ENCODE data around the gene HOMEZ. TPM values are rescaled to one million over a fixed set of nuclear protein-coding genes. Genes with fewer than 3 reads are reported as not detected.

HOMEZ gene
- total and polyA plus RNA-seq, 2 experiments from 2014 or later: 5.3 to 7.9 TPM

DNA sequence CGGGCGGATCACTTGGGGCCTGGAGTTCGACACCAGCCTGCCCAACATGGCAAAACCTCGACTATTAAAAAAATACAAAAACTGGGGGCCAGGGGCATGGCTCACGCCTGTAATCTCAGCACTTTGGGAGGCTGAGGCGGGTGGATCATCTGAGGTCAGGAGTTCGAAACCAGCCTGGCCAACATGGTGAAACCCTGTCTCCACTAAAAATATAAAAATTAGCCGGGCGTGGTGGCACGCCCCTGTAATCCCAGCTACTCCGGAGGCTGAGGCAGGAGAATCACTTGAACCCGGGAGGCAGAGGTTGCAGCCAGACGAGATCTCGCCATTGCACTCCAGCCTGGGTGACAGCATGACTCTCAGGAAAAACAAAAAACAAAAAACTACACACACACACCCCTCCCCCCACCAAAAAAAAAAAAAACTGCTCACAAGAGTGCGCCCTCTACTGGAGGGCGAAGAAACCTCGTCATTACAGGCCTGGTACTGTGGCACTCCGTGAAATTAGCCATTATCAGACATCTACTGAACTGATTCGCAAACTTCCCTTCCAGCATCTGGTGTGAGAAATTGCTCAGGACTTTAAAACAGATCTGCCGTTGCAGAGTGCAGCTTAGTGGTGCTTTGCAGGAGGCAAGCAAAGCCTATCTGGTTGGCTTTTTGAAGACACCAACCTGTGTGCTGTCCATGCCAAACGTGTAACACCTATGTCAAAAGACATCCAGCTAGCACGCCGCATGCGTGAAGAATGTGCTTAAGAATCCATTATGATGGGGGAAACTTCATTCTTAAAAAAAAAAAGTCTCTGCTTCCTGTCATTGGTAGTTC lies 9.0 kb upstream of the HOMEZ start:
- H3K27ac ChIP-seq (ENCODE audit: low read depth): no peak overlapping the region
- H3K4me1 Mint-ChIP-seq: peaks cover 16% of the 10 kb centered on the region
- H3K4me2 ChIP-seq: no peak overlapping the region
- H3K4me3 Mint-ChIP-seq: no peak overlapping the region; the same call in 2 of the 3 replicates
- ATAC-seq (peak; percentile 74), DNase-seq (ENCODE audit: low spot score) (peak; percentile 75)
- peaks cover 11% of the 10 kb centered on the region; the same call in 1 of the 2 replicates for H3K4me1 ChIP-seq (ENCODE audit: insufficient read depth)
- H3K9me3 Mint-ChIP-seq: no peaks in the 10 kb centered on the region
- no peaks in the 10 kb centered on the region for H3K36me3 Mint-ChIP-seq (ENCODE audit: low read depth)
- no peak overlapping the region for H2AFZ ChIP-seq
- H3K9me2 ChIP-seq (ENCODE audit: insufficient read depth): no peaks in the 10 kb centered on the region
- H3K4me3 ChIP-seq: no peak overlapping the region
- H3K27me3 ChIP-seq (ENCODE audit: insufficient read depth): peaks cover 99% of the 10 kb centered on the region
- peaks cover 5% of the 10 kb centered on the region; the same call in 1 of the 2 replicates for H3F3A ChIP-seq (replicated peaks; ENCODE audit: low read depth)
- peaks cover 94% of the 10 kb centered on the region for H3K27me3 Mint-ChIP-seq (ENCODE audit: insufficient read depth, low read depth, poor library complexity)
- H3K36me3 ChIP-seq (ENCODE audit: insufficient read depth): no peaks in the 10 kb centered on the region
- TF ChIP-seq STAT1 (IDR thresholded peaks at IDR 0.05; ENCODE audit: unreplicated experiment) (no peak), CREB1 (CRISPR knock-in tag; IDR thresholded peaks at IDR 0.05; ENCODE audit: low read depth) (0 out of 2 replicates have a peak, but pooled peaks have one; percentile 22), ZNF114 (CRISPR knock-in tag; IDR thresholded peaks at IDR 0.05) (no peak)
- TF ChIP-seq, protein P1, sequence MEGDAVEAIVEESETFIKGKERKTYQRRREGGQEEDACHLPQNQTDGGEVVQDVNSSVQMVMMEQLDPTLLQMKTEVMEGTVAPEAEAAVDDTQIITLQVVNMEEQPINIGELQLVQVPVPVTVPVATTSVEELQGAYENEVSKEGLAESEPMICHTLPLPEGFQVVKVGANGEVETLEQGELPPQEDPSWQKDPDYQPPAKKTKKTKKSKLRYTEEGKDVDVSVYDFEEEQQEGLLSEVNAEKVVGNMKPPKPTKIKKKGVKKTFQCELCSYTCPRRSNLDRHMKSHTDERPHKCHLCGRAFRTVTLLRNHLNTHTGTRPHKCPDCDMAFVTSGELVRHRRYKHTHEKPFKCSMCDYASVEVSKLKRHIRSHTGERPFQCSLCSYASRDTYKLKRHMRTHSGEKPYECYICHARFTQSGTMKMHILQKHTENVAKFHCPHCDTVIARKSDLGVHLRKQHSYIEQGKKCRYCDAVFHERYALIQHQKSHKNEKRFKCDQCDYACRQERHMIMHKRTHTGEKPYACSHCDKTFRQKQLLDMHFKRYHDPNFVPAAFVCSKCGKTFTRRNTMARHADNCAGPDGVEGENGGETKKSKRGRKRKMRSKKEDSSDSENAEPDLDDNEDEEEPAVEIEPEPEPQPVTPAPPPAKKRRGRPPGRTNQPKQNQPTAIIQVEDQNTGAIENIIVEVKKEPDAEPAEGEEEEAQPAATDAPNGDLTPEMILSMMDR (conservative IDR thresholded peaks at IDR 0.05; ENCODE audit: low read depth in 2 of 2): peak; percentile 75 to 87
- no peaks in the 10 kb centered on the region for H3K79me2 ChIP-seq (replicated peaks; ENCODE audit: insufficient read depth)
- H3K27ac Mint-ChIP-seq: no peak overlapping the region
- peaks cover 20% of the 10 kb centered on the region for H4K20me1 ChIP-seq (replicated peaks; ENCODE audit: insufficient read depth)

DNA sequence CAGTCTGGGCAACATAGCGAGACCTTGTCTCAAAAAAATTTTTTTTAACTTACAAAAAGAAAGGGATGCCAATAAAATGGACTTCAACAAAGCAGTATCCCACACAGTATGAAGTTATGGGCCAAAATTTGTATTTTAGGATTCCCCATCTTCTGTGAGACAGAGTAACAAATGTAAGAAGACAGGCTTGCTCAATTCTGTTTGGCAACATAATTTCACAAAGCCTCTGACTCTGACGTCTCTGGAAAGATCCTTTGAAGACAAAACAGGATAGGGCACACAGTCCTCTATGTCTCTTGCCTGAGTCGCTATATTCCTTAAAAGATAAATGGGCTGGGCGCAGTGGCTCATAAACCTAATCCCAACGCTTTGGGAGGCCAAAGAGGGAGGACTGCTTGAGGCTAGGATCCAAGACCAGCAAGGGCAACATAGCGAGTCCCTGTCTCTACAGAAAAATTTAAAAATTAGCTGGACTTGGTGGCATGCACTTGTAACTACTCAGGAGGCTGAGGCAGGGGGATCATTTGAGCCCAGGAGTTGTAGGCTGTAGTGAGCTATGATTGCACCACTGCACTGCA lies 1.1 kb upstream of the HOMEZ start:
- Mint-ChIP-seq H3K4me3 (peak overlapping the region; percentile 91), H3K36me3 (ENCODE audit: low read depth) (no peaks in the 10 kb centered on the region), H3K9me3 (no peaks in the 10 kb centered on the region), H3K27me3 (ENCODE audit: insufficient read depth, low read depth, poor library complexity) (peaks cover 55% of the 10 kb centered on the region), H3K27ac (no peak overlapping the region), H3K4me1 (peaks cover 11% of the 10 kb centered on the region; the same call in 2 of the 3 replicates)
- Histone ChIP-seq H3K79me2 (replicated peaks; ENCODE audit: insufficient read depth) (peaks cover 12% of the 10 kb centered on the region), H3K4me3 (peak overlapping the region; percentile 94), H3K36me3 (ENCODE audit: insufficient read depth) (no peaks in the 10 kb centered on the region), H3K27me3 (ENCODE audit: insufficient read depth) (peaks cover 65% of the 10 kb centered on the region), H3K9me2 (ENCODE audit: insufficient read depth) (no peaks in the 10 kb centered on the region), H3K27ac (ENCODE audit: low read depth) (peak overlapping the region; percentile 82), H2AFZ (no peak overlapping the region; the same call in 1 of the 2 replicates), H3K4me2 (peak overlapping the region; percentile 90), H3K4me1 (ENCODE audit: insufficient read depth) (peaks cover 15% of the 10 kb centered on the region), H3F3A (replicated peaks; ENCODE audit: low read depth) (peaks cover 10% of the 10 kb centered on the region), H4K20me1 (replicated peaks; ENCODE audit: insufficient read depth) (peaks cover 13% of the 10 kb centered on the region; the same call in 1 of the 2 replicates)
- DNase-seq (ENCODE audit: low spot score) (no peak), ATAC-seq (no peak)
- no peak for TF ChIP-seq NANOG (IDR thresholded peaks at IDR 0.05; ENCODE audit: borderline replicate concordance)
- TF ChIP-seq, protein P2, sequence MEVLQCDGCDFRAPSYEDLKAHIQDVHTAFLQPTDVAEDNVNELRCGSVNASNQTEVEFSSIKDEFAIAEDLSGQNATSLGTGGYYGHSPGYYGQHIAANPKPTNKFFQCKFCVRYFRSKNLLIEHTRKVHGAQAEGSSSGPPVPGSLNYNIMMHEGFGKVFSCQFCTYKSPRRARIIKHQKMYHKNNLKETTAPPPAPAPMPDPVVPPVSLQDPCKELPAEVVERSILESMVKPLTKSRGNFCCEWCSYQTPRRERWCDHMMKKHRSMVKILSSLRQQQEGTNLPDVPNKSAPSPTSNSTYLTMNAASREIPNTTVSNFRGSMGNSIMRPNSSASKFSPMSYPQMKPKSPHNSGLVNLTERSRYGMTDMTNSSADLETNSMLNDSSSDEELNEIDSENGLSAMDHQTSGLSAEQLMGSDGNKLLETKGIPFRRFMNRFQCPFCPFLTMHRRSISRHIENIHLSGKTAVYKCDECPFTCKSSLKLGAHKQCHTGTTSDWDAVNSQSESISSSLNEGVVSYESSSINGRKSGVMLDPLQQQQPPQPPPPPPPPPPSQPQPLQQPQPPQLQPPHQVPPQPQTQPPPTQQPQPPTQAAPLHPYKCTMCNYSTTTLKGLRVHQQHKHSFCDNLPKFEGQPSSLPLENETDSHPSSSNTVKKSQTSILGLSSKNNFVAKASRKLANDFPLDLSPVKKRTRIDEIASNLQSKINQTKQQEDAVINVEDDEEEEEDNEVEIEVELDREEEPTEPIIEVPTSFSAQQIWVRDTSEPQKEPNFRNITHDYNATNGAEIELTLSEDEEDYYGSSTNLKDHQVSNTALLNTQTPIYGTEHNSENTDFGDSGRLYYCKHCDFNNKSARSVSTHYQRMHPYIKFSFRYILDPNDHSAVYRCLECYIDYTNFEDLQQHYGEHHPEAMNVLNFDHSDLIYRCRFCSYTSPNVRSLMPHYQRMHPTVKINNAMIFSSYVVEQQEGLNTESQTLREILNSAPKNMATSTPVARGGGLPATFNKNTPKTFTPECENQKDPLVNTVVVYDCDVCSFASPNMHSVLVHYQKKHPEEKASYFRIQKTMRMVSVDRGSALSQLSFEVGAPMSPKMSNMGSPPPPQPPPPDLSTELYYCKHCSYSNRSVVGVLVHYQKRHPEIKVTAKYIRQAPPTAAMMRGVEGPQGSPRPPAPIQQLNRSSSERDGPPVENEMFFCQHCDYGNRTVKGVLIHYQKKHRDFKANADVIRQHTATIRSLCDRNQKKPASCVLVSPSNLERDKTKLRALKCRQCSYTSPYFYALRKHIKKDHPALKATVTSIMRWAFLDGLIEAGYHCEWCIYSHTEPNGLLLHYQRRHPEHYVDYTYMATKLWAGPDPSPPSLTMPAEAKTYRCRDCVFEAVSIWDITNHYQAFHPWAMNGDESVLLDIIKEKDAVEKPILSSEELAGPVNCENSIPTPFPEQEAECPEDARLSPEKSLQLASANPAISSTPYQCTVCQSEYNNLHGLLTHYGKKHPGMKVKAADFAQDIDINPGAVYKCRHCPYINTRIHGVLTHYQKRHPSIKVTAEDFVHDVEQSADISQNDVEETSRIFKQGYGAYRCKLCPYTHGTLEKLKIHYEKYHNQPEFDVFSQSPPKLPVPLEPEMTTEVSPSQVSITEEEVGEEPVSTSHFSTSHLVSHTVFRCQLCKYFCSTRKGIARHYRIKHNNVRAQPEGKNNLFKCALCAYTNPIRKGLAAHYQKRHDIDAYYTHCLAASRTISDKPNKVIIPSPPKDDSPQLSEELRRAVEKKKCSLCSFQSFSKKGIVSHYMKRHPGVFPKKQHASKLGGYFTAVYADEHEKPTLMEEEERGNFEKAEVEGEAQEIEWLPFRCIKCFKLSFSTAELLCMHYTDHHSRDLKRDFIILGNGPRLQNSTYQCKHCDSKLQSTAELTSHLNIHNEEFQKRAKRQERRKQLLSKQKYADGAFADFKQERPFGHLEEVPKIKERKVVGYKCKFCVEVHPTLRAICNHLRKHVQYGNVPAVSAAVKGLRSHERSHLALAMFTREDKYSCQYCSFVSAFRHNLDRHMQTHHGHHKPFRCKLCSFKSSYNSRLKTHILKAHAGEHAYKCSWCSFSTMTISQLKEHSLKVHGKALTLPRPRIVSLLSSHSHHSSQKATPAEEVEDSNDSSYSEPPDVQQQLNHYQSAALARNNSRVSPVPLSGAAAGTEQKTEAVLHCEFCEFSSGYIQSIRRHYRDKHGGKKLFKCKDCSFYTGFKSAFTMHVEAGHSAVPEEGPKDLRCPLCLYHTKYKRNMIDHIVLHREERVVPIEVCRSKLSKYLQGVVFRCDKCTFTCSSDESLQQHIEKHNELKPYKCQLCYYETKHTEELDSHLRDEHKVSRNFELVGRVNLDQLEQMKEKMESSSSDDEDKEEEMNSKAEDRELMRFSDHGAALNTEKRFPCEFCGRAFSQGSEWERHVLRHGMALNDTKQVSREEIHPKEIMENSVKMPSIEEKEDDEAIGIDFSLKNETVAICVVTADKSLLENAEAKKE (CRISPR knock-in tag; IDR thresholded peaks at IDR 0.05): no peak
- TF ChIP-seq JUNB (IDR thresholded peaks at IDR 0.05; ENCODE audit: unreplicated experiment): no peak
- TF ChIP-seq CREB1 (CRISPR knock-in tag; IDR thresholded peaks at IDR 0.05; ENCODE audit: low read depth): no peak
- TF ChIP-seq EZH2 (IDR thresholded peaks at IDR 0.05; ENCODE audit: low read depth, unreplicated experiment): no peak
- TF ChIP-seq, protein P3, sequence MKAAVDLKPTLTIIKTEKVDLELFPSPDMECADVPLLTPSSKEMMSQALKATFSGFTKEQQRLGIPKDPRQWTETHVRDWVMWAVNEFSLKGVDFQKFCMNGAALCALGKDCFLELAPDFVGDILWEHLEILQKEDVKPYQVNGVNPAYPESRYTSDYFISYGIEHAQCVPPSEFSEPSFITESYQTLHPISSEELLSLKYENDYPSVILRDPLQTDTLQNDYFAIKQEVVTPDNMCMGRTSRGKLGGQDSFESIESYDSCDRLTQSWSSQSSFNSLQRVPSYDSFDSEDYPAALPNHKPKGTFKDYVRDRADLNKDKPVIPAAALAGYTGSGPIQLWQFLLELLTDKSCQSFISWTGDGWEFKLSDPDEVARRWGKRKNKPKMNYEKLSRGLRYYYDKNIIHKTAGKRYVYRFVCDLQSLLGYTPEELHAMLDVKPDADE (IDR thresholded peaks at IDR 0.05): no peak
